ENCODE measurements around the gene LARGE1.

GRCh38 chr22:33895444-33895843 lies 24.8 kb downstream of the LARGE1 start:
- TF ChIP-seq CTCF (IDR thresholded peaks at IDR 0.05), result no peak
- TF ChIP-seq ZFX (IDR thresholded peaks at IDR 0.05; ENCODE audit: borderline replicate concordance), result no peak
